ENCODE data around the gene GAS2.

GRCh38 chr11:22617868-22618267, 48.5 kb upstream of the GAS2 start:
- TF ChIP-seq CTCF (IDR thresholded peaks at IDR 0.05; ENCODE audit: low read length) (no peak), EZH2 (IDR thresholded peaks at IDR 0.05; ENCODE audit: borderline replicate concordance, low read length) (no peak)

Measured in OCI-LY1 (cell line).